Breast epithelium (tissue), 3 donors: ENCODE measurements around the gene JAM2.

Experiments used
- POLR2A ChIP-seq: fragments of 450-650 bp; IDR thresholded peaks from one replicate; pipeline ENCODE4 v1.6.1; 2016; ENCODE audit warnings: antibody characterized with exemption, mild to moderate bottlenecking, moderate library complexity
- POLR2AphosphoS5 ChIP-seq, 3 donors: sonication (generic); formaldehyde crosslinking; IDR thresholded peaks; one replicate each; pipeline ENCODE4 v1.6.1; 2017; ENCODE audit warnings: antibody characterized with exemption in 3 of 3
- TF ChIP-seq, protein P1 (sequence below), 3 donors: fragments of 450-650 bp; IDR thresholded peaks; one replicate each; pipeline ENCODE4 v1.5.1; 2016 to 2017; ENCODE audit warnings: antibody characterized with exemption in 3 of 3, mild to moderate bottlenecking in 3 of 3, moderate library complexity in 3 of 3

DNA sequence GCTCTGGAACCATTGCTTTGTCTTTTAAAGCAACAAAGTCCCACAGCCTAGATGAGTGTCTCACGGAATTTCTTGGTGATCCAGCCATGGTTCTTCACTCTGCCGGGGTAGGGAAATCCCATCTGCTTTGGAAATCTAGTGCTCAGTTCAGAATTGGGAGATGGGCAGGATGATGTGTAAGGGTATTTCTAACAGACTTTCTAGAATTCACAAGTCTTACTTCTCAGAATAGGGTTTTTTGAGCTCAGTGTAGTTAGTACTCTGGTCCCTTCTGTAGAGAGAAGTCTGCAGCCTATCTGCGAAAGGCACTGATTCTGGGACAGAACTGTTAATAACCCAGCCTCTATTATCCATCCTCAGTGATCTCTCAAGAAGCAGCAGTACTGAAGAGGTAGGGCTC, 121.0 kb downstream of the JAM2 start:
- TF ChIP-seq, protein P1, sequence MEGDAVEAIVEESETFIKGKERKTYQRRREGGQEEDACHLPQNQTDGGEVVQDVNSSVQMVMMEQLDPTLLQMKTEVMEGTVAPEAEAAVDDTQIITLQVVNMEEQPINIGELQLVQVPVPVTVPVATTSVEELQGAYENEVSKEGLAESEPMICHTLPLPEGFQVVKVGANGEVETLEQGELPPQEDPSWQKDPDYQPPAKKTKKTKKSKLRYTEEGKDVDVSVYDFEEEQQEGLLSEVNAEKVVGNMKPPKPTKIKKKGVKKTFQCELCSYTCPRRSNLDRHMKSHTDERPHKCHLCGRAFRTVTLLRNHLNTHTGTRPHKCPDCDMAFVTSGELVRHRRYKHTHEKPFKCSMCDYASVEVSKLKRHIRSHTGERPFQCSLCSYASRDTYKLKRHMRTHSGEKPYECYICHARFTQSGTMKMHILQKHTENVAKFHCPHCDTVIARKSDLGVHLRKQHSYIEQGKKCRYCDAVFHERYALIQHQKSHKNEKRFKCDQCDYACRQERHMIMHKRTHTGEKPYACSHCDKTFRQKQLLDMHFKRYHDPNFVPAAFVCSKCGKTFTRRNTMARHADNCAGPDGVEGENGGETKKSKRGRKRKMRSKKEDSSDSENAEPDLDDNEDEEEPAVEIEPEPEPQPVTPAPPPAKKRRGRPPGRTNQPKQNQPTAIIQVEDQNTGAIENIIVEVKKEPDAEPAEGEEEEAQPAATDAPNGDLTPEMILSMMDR (IDR thresholded peaks at IDR 0.05): no peak
- TF ChIP-seq POLR2AphosphoS5 (IDR thresholded peaks at IDR 0.05) (no peak), POLR2A (no peak)
